ENCODE data around the gene CCDC167. TPM values are rescaled to one million over a fixed set of nuclear protein-coding genes. Genes with fewer than 3 reads are reported as not detected.

CCDC167 gene
- total and polyA plus RNA-seq, 2 donors (not counting 1 experiment from before 2014, with no cell fraction given), result 8.3 to 35.7 TPM

DNA sequence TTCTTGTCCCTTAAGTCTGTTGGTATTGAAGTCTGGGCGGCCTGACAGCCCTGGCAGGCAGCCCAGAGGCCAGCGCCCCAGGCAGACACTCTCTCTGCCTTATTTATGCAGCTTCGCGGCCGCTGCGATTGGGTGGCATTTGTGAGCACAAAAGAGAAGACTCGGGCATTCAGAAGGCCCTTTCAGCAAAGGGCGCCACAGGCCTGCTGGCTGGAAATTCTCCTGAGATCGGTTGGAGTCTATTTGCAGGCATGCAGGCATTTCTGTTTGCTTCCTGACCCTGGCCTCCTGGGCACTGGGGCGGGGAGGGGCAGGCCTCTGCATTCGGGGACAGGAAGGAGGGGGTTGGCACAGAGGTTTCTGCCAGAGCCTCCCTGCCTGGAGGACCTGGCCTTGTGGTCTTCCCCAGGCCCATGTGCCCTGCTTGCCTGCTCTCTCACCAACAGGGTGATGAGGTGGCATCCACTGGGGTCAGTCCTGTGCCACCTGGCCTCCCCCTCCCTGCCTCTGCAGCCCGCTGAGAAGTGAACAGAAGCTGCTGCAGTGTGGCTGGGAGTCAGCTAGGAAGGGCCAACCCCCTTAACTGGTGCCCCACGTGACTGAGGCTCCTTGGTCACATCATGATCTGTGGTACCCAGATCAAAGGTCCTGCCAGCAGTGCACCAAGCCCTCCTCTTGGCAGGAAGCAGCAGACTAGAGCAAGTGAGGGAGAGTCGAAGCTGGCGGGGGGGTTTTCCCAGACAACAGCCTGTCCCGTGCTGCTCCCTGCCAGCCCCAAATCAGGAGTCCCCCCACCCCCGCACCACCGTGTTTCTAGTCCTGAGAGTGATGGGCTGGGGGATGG is 16.6 kb upstream of the CCDC167 start:
- no peak overlapping the region for H3K9ac ChIP-seq (ENCODE audit: insufficient read depth, low read length)
- no peak overlapping the region for H2AFZ ChIP-seq (ENCODE audit: low read length)
- H4K20me1 ChIP-seq (ENCODE audit: control insufficient read depth, extremely low read depth, insufficient read depth, low read length), result no peaks in the 10 kb centered on the region
- H3K4me2 ChIP-seq (ENCODE audit: extremely low read depth, insufficient read depth, low read length), result no peak overlapping the region
- H3K27me3 ChIP-seq (ENCODE audit: control insufficient read depth, insufficient read depth, low read length), result peaks cover 37% of the 10 kb centered on the region
- DNase-seq (ENCODE audit: low read depth in 2 of 2), result no peak
- TF ChIP-seq EZH2 (IDR thresholded peaks at IDR 0.05; ENCODE audit: low read length, missing control alignments), result no peak
- TF ChIP-seq, protein P1, sequence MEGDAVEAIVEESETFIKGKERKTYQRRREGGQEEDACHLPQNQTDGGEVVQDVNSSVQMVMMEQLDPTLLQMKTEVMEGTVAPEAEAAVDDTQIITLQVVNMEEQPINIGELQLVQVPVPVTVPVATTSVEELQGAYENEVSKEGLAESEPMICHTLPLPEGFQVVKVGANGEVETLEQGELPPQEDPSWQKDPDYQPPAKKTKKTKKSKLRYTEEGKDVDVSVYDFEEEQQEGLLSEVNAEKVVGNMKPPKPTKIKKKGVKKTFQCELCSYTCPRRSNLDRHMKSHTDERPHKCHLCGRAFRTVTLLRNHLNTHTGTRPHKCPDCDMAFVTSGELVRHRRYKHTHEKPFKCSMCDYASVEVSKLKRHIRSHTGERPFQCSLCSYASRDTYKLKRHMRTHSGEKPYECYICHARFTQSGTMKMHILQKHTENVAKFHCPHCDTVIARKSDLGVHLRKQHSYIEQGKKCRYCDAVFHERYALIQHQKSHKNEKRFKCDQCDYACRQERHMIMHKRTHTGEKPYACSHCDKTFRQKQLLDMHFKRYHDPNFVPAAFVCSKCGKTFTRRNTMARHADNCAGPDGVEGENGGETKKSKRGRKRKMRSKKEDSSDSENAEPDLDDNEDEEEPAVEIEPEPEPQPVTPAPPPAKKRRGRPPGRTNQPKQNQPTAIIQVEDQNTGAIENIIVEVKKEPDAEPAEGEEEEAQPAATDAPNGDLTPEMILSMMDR (conservative IDR thresholded peaks at IDR 0.05 in 1 of 2, IDR thresholded peaks at IDR 0.05 in 1 of 2; ENCODE audit: low read depth in 1 of 2, low read length in 2 of 2), result no peak
- H3K9me3 ChIP-seq (ENCODE audit: control insufficient read depth, insufficient read depth, low read depth, low read length), result no peaks in the 10 kb centered on the region
- no peaks in the 10 kb centered on the region for H3K79me2 ChIP-seq (ENCODE audit: control insufficient read depth, insufficient read depth, low read length)
- H3K4me1 ChIP-seq (ENCODE audit: control insufficient read depth, extremely low read depth, insufficient read depth, low read length), result peaks cover 3% of the 10 kb centered on the region
- H3K4me3 ChIP-seq (replicated peaks in 1 of 4; ENCODE audit: control extremely low read depth in 1 of 4, insufficient read depth in 1 of 4, low read depth in 3 of 4, low read length in 4 of 4), result no peak overlapping the region
- no peak overlapping the region for H3K27ac ChIP-seq (ENCODE audit: insufficient read depth, low read length)
- H3K36me3 ChIP-seq (ENCODE audit: control insufficient read depth, insufficient read depth, low read length), result no peaks in the 10 kb centered on the region

DNA sequence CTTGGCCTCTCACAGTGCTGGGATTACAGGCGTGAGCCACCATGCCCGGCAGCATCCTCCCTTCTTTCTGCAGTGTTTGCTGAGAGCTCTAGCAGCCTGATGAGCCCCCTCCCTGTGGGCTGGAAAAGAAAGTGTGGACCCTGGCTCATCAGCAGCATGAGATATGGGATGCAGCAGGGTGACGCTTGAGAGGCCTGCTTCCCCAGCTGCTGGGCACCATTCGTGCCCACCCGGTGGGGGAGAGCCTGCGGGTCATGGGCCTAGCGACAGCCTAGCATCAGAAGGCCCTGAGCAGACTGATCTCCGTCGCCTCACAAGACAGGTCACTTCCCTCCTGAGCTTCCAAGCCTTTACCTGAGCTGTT is 16.0 kb upstream of the CCDC167 start:
- H2AFZ ChIP-seq (ENCODE audit: low read length), result no peak overlapping the region
- H3K4me3 ChIP-seq (replicated peaks in 1 of 4; ENCODE audit: control extremely low read depth in 1 of 4, insufficient read depth in 1 of 4, low read depth in 3 of 4, low read length in 4 of 4), result no peak overlapping the region
- peaks cover 3% of the 10 kb centered on the region for H3K4me1 ChIP-seq (ENCODE audit: control insufficient read depth, extremely low read depth, insufficient read depth, low read length)
- DNase-seq (ENCODE audit: low read depth in 2 of 2), result no peak
- peaks cover 43% of the 10 kb centered on the region for H3K27me3 ChIP-seq (ENCODE audit: control insufficient read depth, insufficient read depth, low read length)
- no peaks in the 10 kb centered on the region for H3K9me3 ChIP-seq (ENCODE audit: control insufficient read depth, insufficient read depth, low read depth, low read length)
- no peak overlapping the region for H3K27ac ChIP-seq (ENCODE audit: insufficient read depth, low read length)
- no peaks in the 10 kb centered on the region for H4K20me1 ChIP-seq (ENCODE audit: control insufficient read depth, extremely low read depth, insufficient read depth, low read length)
- no peaks in the 10 kb centered on the region for H3K36me3 ChIP-seq (ENCODE audit: control insufficient read depth, insufficient read depth, low read length)
- no peaks in the 10 kb centered on the region for H3K79me2 ChIP-seq (ENCODE audit: control insufficient read depth, insufficient read depth, low read length)
- no peak for TF ChIP-seq EZH2 (IDR thresholded peaks at IDR 0.05; ENCODE audit: low read length, missing control alignments)
- TF ChIP-seq, protein P1 (conservative IDR thresholded peaks at IDR 0.05 in 1 of 2, IDR thresholded peaks at IDR 0.05 in 1 of 2; ENCODE audit: low read depth in 1 of 2, low read length in 2 of 2), result no peak
- H3K9ac ChIP-seq (ENCODE audit: insufficient read depth, low read length), result no peak overlapping the region
- H3K4me2 ChIP-seq (ENCODE audit: extremely low read depth, insufficient read depth, low read length), result no peak overlapping the region

DNA sequence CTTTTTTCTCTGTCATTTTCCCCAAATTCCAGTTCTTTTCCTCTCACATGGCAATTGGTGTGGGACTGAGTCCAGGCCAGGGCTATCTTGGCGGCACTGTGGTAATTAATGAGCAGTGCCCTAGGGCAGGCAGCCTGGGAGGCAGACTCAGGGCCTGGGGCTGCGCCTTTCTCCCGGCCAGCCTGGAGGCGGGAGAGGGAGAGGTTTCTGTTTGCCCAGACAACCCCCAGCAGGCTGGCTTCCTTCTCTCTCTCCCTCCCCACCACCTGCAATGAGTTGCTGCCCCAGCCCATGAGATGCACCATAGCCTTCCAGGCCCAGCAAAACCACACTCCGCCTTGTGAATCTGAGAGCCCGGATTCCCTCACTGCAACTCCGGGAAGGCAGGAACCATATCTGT is 15.1 kb upstream of the CCDC167 start:
- no peak for TF ChIP-seq EZH2 (IDR thresholded peaks at IDR 0.05; ENCODE audit: low read length, missing control alignments)
- TF ChIP-seq, protein P1 (conservative IDR thresholded peaks at IDR 0.05 in 1 of 2, IDR thresholded peaks at IDR 0.05 in 1 of 2; ENCODE audit: low read depth in 1 of 2, low read length in 2 of 2), result no peak
- DNase-seq (ENCODE audit: low read depth in 2 of 2), result no peak
- no peaks in the 10 kb centered on the region for H4K20me1 ChIP-seq (ENCODE audit: control insufficient read depth, extremely low read depth, insufficient read depth, low read length)

More for the DNA sequence above, 15.1 kb upstream of the CCDC167 start:
- H3K9me3 ChIP-seq (ENCODE audit: control insufficient read depth, insufficient read depth, low read depth, low read length), result no peaks in the 10 kb centered on the region
- no peak overlapping the region for H2AFZ ChIP-seq (ENCODE audit: low read length)
- no peak overlapping the region for H3K4me3 ChIP-seq (replicated peaks in 1 of 4; ENCODE audit: control extremely low read depth in 1 of 4, insufficient read depth in 1 of 4, low read depth in 3 of 4, low read length in 4 of 4)
- peaks cover 44% of the 10 kb centered on the region for H3K27me3 ChIP-seq (ENCODE audit: control insufficient read depth, insufficient read depth, low read length)
- no peaks in the 10 kb centered on the region for H3K79me2 ChIP-seq (ENCODE audit: control insufficient read depth, insufficient read depth, low read length)
- H3K36me3 ChIP-seq (ENCODE audit: control insufficient read depth, insufficient read depth, low read length), result no peaks in the 10 kb centered on the region
- no peak overlapping the region for H3K27ac ChIP-seq (ENCODE audit: insufficient read depth, low read length)
- H3K4me2 ChIP-seq (ENCODE audit: extremely low read depth, insufficient read depth, low read length), result no peak overlapping the region
- no peak overlapping the region for H3K9ac ChIP-seq (ENCODE audit: insufficient read depth, low read length)
- peaks cover 3% of the 10 kb centered on the region for H3K4me1 ChIP-seq (ENCODE audit: control insufficient read depth, extremely low read depth, insufficient read depth, low read length)

All from fibroblast of lung (primary cell).